Right lobe of liver (tissue), 4 donors: ENCODE results near the gene C15orf62.

ENCODE experiments used
- CTCF ChIP-seq, 4 donors: fragments of 200-600 bp in 3 of 4; fragments of 450-650 bp in 1 of 4; IDR thresholded peaks; one replicate each; pipeline versions ENCODE4 v1.5.1 to v1.8.0; 2016 to 2022; ENCODE audit warnings: antibody characterized with exemption in 4 of 4, mild to moderate bottlenecking in 2 of 4
- POLR2A ChIP-seq: fragments of 450-650 bp; IDR thresholded peaks from one replicate; pipeline ENCODE4 v1.6.1; 2017; ENCODE audit warnings: antibody characterized with exemption, mild to moderate bottlenecking
- donor health status: DM: no; HTN: no; CAD: no.
- donor health status: DM: no; HTN: no; CAD: no.
- donor health status: DM: no; HTN: yes; CAD: no.

GRCh38 chr15:40739047-40739446 lies 30.7 kb upstream of the C15orf62 start:
- TF ChIP-seq CTCF (IDR thresholded peaks at IDR 0.05) (no peak), POLR2A (no peak)
